Measurements from ENCODE around the gene PLK2.

- TF ChIP-seq CTCF (IDR thresholded peaks at IDR 0.05; ENCODE audit: control extremely low read depth in 1 of 3, insufficient read depth in 1 of 3, low read depth in 1 of 3, low read length in 3 of 3) (no peak), TBP (IDR thresholded peaks at IDR 0.05; ENCODE audit: low read depth, low read length) (no peak), POLR2AphosphoS5 (IDR thresholded peaks at IDR 0.05; ENCODE audit: low read depth, low read length) (no peak), POLR2A (IDR thresholded peaks at IDR 0.05; ENCODE audit: control extremely low read depth in 1 of 2, low read depth in 2 of 2, low read length in 2 of 2) (no peak), RAD21 (IDR thresholded peaks at IDR 0.05 in 1 of 2, conservative IDR thresholded peaks at IDR 0.05 in 1 of 2; ENCODE audit: low read depth in 2 of 2, low read length in 2 of 2) (no peak), BRCA1 (IDR thresholded peaks at IDR 0.05; ENCODE audit: low read depth, low read length) (no peak), CHD1 (IDR thresholded peaks at IDR 0.05; ENCODE audit: low read depth, low read length) (no peak), TAF1 (IDR thresholded peaks at IDR 0.05; ENCODE audit: low read depth, low read length) (no peak), FOSL1 (IDR thresholded peaks at IDR 0.05; ENCODE audit: insufficient read depth, low read depth, low read length) (no peak), RFX5 (IDR thresholded peaks at IDR 0.05; ENCODE audit: borderline replicate concordance, low read depth, low read length) (no peak), MAFK (IDR thresholded peaks at IDR 0.05; ENCODE audit: low read depth, low read length) (no peak)
- TF ChIP-seq, protein P1, sequence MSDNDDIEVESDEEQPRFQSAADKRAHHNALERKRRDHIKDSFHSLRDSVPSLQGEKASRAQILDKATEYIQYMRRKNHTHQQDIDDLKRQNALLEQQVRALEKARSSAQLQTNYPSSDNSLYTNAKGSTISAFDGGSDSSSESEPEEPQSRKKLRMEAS (IDR thresholded peaks at IDR 0.05): no peak
Measured at GRCh38 chr5:58411372-58411771, 48.5 kb downstream of the PLK2 start.
